ENCODE data around the gene PAX5.
"Not testable (repeated sequence)": the region's sequence is repeated elsewhere in the genome, so short reads cannot be mapped to it uniquely, and the experiment has no call there.

The PAX5 gene

GRCh38 chr9:37033682-37034304, at the start of gene PAX5:
Gene PAX5, minus strand, starts transcription at chr9:37034268. Its CDS starts 237 bp downstream, at chr9:37034031.
- H3K36me3 ChIP-seq, result no peaks in the 10 kb centered on the region
- no peak within 1 kb of the TSS for H3K4me3 ChIP-seq (ENCODE audit: low read depth, low read length)
- H3K27me3 ChIP-seq (ENCODE audit: insufficient read depth, low read depth, severe bottlenecking), result no peaks in the 10 kb centered on the region
- TF ChIP-seq CTCF (IDR thresholded peaks at IDR 0.05; ENCODE audit: low read depth, low read length), result no peak
- H3K27ac ChIP-seq, result no peak within 1 kb of the TSS
- DNase-seq, result no peak
- H3K9me3 ChIP-seq (ENCODE audit: severe bottlenecking), result peaks cover 11% of the 10 kb centered on the region

- no peak for DNase-seq
- H3K36me3 ChIP-seq, result peaks cover 12% of the 10 kb centered on the region
- H3K27ac ChIP-seq, result no peak overlapping the region
- no peak for TF ChIP-seq CTCF (IDR thresholded peaks at IDR 0.05; ENCODE audit: low read depth, low read length)
- H3K4me3 ChIP-seq (ENCODE audit: low read depth, low read length), result no peak overlapping the region
- H3K9me3 ChIP-seq (ENCODE audit: severe bottlenecking), result no peaks in the 10 kb centered on the region
- no peaks in the 10 kb centered on the region for H3K27me3 ChIP-seq (ENCODE audit: insufficient read depth, low read depth, severe bottlenecking)
Measured at GRCh38 chr9:37083654-37084053, 49.6 kb upstream of the PAX5 start.

- H3K27ac ChIP-seq, result peak overlapping the region; percentile 13
- TF ChIP-seq CTCF (IDR thresholded peaks at IDR 0.05; ENCODE audit: low read depth, low read length), result no peak
- H3K36me3 ChIP-seq, result peaks cover 10% of the 10 kb centered on the region
- H3K9me3 ChIP-seq (ENCODE audit: severe bottlenecking), result no peaks in the 10 kb centered on the region
- no peak overlapping the region; the same call in 1 of the 2 replicates for H3K4me3 ChIP-seq (ENCODE audit: low read depth, low read length)
- H3K27me3 ChIP-seq (ENCODE audit: insufficient read depth, low read depth, severe bottlenecking), result no peaks in the 10 kb centered on the region
- no peak for DNase-seq
Measured at GRCh38 chr9:37082214-37082765, 48.2 kb upstream of the PAX5 start.

GRCh38 chr9:37081507-37081906, 47.4 kb upstream of the PAX5 start:
- not testable (repeated sequence) for H3K9me3 ChIP-seq (ENCODE audit: severe bottlenecking); DNase-seq; H3K27me3 ChIP-seq (ENCODE audit: insufficient read depth, low read depth, severe bottlenecking); H3K4me3 ChIP-seq (ENCODE audit: low read depth, low read length); H3K36me3 ChIP-seq; H3K27ac ChIP-seq

GRCh38 chr9:37080165-37080628, 46.1 kb upstream of the PAX5 start:
- DNase-seq, result peak; percentile 31
- not testable (repeated sequence) for H3K9me3 ChIP-seq (ENCODE audit: severe bottlenecking); H3K36me3 ChIP-seq; H3K27me3 ChIP-seq (ENCODE audit: insufficient read depth, low read depth, severe bottlenecking)
- peak overlapping the region; percentile 85 for H3K4me3 ChIP-seq (ENCODE audit: low read depth, low read length)
- peak overlapping the region; percentile 77 for H3K27ac ChIP-seq

- H3K36me3 ChIP-seq, result no peaks in the 10 kb centered on the region
- peak; percentile 96 for DNase-seq
- H3K9me3 ChIP-seq (ENCODE audit: severe bottlenecking), result no peaks in the 10 kb centered on the region
- no peak for TF ChIP-seq CTCF (IDR thresholded peaks at IDR 0.05; ENCODE audit: low read depth, low read length)
- peak overlapping the region; percentile 85 for H3K4me3 ChIP-seq (ENCODE audit: low read depth, low read length)
- H3K27me3 ChIP-seq (ENCODE audit: insufficient read depth, low read depth, severe bottlenecking), result no peaks in the 10 kb centered on the region
- peak overlapping the region; percentile 77 for H3K27ac ChIP-seq
Measured at GRCh38 chr9:37079370-37080164, 45.5 kb upstream of the PAX5 start.

GRCh38 chr9:37074790-37075189, 40.7 kb upstream of the PAX5 start:
- not testable (repeated sequence) for H3K27me3 ChIP-seq (ENCODE audit: insufficient read depth, low read depth, severe bottlenecking); H3K36me3 ChIP-seq; H3K4me3 ChIP-seq (ENCODE audit: low read depth, low read length); DNase-seq; H3K27ac ChIP-seq; H3K9me3 ChIP-seq (ENCODE audit: severe bottlenecking)
